Measurements from ENCODE around the gene HYDIN. TPM values are rescaled to one million over a fixed set of nuclear protein-coding genes. Genes with fewer than 3 reads are reported as not detected.

HYDIN gene
- total RNA-seq, 1 donor from 2014 or later: 4.0 TPM

DNA sequence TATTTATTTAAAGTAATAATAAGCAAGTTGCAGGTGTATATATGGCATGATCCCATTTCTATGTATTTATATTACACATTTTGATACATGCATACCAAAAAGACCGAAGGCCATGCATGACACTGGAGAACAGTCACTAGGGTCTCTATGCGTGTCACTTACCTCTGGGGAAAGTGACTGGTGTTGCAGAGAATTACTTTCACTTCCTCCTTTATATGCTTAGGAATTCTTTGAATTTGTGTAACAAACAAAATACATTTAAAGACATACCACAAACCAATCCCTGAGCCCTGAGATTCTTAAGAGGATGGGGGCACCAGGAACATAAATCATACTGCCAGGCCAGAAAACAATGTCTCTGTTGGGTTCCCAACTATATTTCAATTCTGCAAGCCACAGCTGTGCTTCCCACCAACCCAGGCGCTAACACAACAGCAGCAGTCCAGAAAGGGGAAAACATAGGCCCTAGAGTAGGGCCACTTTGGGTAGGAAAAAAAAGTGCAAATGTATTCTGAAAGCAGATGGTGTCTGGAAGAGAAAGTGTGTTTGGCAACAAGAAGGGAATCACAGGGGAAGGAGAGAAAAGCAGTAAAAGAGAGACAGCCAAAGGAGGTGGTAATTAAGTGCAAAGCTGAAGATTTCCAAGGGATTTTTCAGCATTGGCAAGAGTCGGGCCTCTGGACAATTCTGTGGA, 24.5 kb upstream of the HYDIN start:
- Histone ChIP-seq H3K27me3 (ENCODE audit: control insufficient read depth, insufficient read depth, low read length) (no peaks in the 10 kb centered on the region), H3K4me3 (ENCODE audit: low read depth, low read length) (no peak overlapping the region), H3K36me3 (ENCODE audit: control insufficient read depth, insufficient read depth, low read length) (no peaks in the 10 kb centered on the region)
- TF ChIP-seq CTCF (IDR thresholded peaks at IDR 0.05; ENCODE audit: insufficient read depth, low read length, poor library complexity, severe bottlenecking): no peak
- no peak for DNase-seq (ENCODE audit: low read depth)

GRCh38 chr16:71250461-71251235, 20.1 kb upstream of the HYDIN start:
- no peak for DNase-seq (ENCODE audit: low read depth)
- H3K27me3 ChIP-seq (ENCODE audit: control insufficient read depth, insufficient read depth, low read length): no peaks in the 10 kb centered on the region
- H3K4me3 ChIP-seq (ENCODE audit: low read depth, low read length): no peak overlapping the region
- TF ChIP-seq CTCF (IDR thresholded peaks at IDR 0.05; ENCODE audit: insufficient read depth, low read length, poor library complexity, severe bottlenecking): no peak
- no peaks in the 10 kb centered on the region for H3K36me3 ChIP-seq (ENCODE audit: control insufficient read depth, insufficient read depth, low read length)

DNA sequence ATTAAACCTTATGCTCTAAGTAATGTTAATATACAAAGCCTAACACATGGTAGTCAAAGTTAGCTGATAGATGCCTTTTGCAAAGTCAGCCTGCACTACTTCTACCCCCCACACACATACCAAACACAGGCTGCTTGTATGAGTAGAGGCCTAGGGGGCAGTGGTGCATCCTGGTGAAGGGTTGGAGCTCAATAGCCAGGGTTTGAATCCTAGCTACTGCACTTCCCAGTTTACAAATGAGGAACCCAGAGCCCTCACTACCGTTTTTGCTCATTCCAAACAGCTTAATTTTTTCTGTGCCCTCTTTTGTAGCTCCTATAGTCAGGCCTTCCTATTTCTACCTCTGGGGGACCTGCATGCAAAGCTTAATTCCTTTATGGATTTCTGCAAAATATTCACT, 18.9 kb upstream of the HYDIN start:
- no peaks in the 10 kb centered on the region for H3K27me3 ChIP-seq (ENCODE audit: control insufficient read depth, insufficient read depth, low read length)
- H3K4me3 ChIP-seq (ENCODE audit: low read depth, low read length): no peak overlapping the region
- TF ChIP-seq CTCF (IDR thresholded peaks at IDR 0.05; ENCODE audit: insufficient read depth, low read length, poor library complexity, severe bottlenecking): no peak
- no peaks in the 10 kb centered on the region for H3K36me3 ChIP-seq (ENCODE audit: control insufficient read depth, insufficient read depth, low read length)
- no peak for DNase-seq (ENCODE audit: low read depth)

GRCh38 chr16:71247478-71247877, 17.0 kb upstream of the HYDIN start:
- no peak overlapping the region for H3K4me3 ChIP-seq (ENCODE audit: low read depth, low read length)
- TF ChIP-seq CTCF (IDR thresholded peaks at IDR 0.05; ENCODE audit: insufficient read depth, low read length, poor library complexity, severe bottlenecking): no peak
- no peak for DNase-seq (ENCODE audit: low read depth)
- H3K36me3 ChIP-seq (ENCODE audit: control insufficient read depth, insufficient read depth, low read length): no peaks in the 10 kb centered on the region
- H3K27me3 ChIP-seq (ENCODE audit: control insufficient read depth, insufficient read depth, low read length): no peaks in the 10 kb centered on the region

- no peak for DNase-seq (ENCODE audit: low read depth)
- H3K27me3 ChIP-seq (ENCODE audit: control insufficient read depth, insufficient read depth, low read length): no peaks in the 10 kb centered on the region
- no peak for TF ChIP-seq CTCF (IDR thresholded peaks at IDR 0.05; ENCODE audit: insufficient read depth, low read length, poor library complexity, severe bottlenecking)
- no peak overlapping the region for H3K4me3 ChIP-seq (ENCODE audit: low read depth, low read length)
- no peaks in the 10 kb centered on the region for H3K36me3 ChIP-seq (ENCODE audit: control insufficient read depth, insufficient read depth, low read length)
Observed at GRCh38 chr16:71246309-71246708, 15.8 kb upstream of the HYDIN start.
